CD4-positive, alpha-beta T cell treated with Interleukin-6 at 100 ng/mL for 8 hours (primary cell): ENCODE results near the gene ANKRD39.

Experiments used
- DNase-seq: peaks from one replicate; pipeline ENCODE4 v3.0.0-alpha.2; 2020; ENCODE audit warnings: mixed read lengths, low spot score

Gene ANKRD39

GRCh38 chr2:96887493-96888012 lies 29.7 kb upstream of the ANKRD39 start:
- DNase-seq, result no peak

GRCh38 chr2:96885432-96886347 lies 27.9 kb upstream of the ANKRD39 start:
- no peak for DNase-seq

- no peak for DNase-seq
These were observed 26.7 kb upstream of the ANKRD39 start for GRCh38 chr2:96884299-96885094.

GRCh38 chr2:96883306-96883705 lies 25.5 kb upstream of the ANKRD39 start:
- no peak for DNase-seq

- no peak for DNase-seq
These were observed 25.1 kb upstream of the ANKRD39 start for GRCh38 chr2:96882906-96883305.

- DNase-seq, result no peak
These were observed 24.4 kb upstream of the ANKRD39 start for GRCh38 chr2:96882230-96882629.

GRCh38 chr2:96881349-96882195 lies 23.8 kb upstream of the ANKRD39 start:
- DNase-seq, result no peak

- no peak for DNase-seq
These were observed 23.1 kb upstream of the ANKRD39 start for GRCh38 chr2:96880891-96881273.

- DNase-seq, result no peak
These were observed 21.8 kb upstream of the ANKRD39 start for GRCh38 chr2:96879545-96880040.

GRCh38 chr2:96878796-96879544 lies 21.2 kb upstream of the ANKRD39 start:
- no peak for DNase-seq

GRCh38 chr2:96878171-96878570 lies 20.4 kb upstream of the ANKRD39 start:
- DNase-seq, result no peak

- DNase-seq, result no peak
These were observed 19.8 kb upstream of the ANKRD39 start for GRCh38 chr2:96877631-96878092.

- DNase-seq, result no peak
These were observed 19.2 kb upstream of the ANKRD39 start for GRCh38 chr2:96877042-96877451.

- no peak for DNase-seq
These were observed 18.6 kb upstream of the ANKRD39 start for GRCh38 chr2:96876269-96877041.

- DNase-seq, result no peak
These were observed 17.9 kb upstream of the ANKRD39 start for GRCh38 chr2:96875498-96876268.

GRCh38 chr2:96874198-96874831 lies 16.5 kb upstream of the ANKRD39 start:
- no peak for DNase-seq

GRCh38 chr2:96873651-96874096 lies 15.9 kb upstream of the ANKRD39 start:
- no peak for DNase-seq

- no peak for DNase-seq
These were observed 15.0 kb upstream of the ANKRD39 start for GRCh38 chr2:96872591-96873349.
